Sigmoid colon (tissue), 4 donors: Measurements from ENCODE around the gene RGS19.

Source experiments
- CTCF ChIP-seq, 4 experiments: fragments of 450-650 bp in 3 of 4; fragments of 200-600 bp in 1 of 4; IDR thresholded peaks; one replicate each; pipeline ENCODE4 v1.5.1; 2016 to 2019; ENCODE audit warnings: antibody characterized with exemption in 4 of 4, mild to moderate bottlenecking in 3 of 4, moderate library complexity in 2 of 4
- EP300 ChIP-seq, 4 donors: sonication (generic); formaldehyde crosslinking; IDR thresholded peaks; one replicate each; pipeline ENCODE4 v1.6.1; 2017; ENCODE audit warnings: antibody characterized with exemption in 4 of 4
- POLR2A ChIP-seq, 2 donors: fragments of 450-650 bp; IDR thresholded peaks; one replicate each; pipeline ENCODE4 v1.6.1; 2016; ENCODE audit warnings: antibody characterized with exemption in 2 of 2, mild to moderate bottlenecking in 2 of 2, moderate library complexity in 2 of 2
- POLR2AphosphoS5 ChIP-seq, 4 donors: sonication (generic); formaldehyde crosslinking; IDR thresholded peaks; one replicate each; pipeline ENCODE4 v1.6.1; 2017; ENCODE audit warnings: antibody characterized with exemption in 4 of 4

GRCh38 chr20:64095455-64095854, 16.1 kb upstream of the RGS19 start:
- TF ChIP-seq CTCF (IDR thresholded peaks at IDR 0.05): no peak
- no peak for TF ChIP-seq POLR2A (IDR thresholded peaks at IDR 0.05)
- TF ChIP-seq EP300 (IDR thresholded peaks at IDR 0.05): no peak
- no peak for TF ChIP-seq POLR2AphosphoS5 (IDR thresholded peaks at IDR 0.05)
